Testis (tissue), 2 donors: ENCODE measurements around the gene SPRY1.

Source experiments
- CTCF ChIP-seq, 3 experiments: fragments of 450-650 bp in 2 of 3; fragments of 200-600 bp in 1 of 3; sonication (generic) in 1 of 3; IDR thresholded peaks; one replicate each; pipeline ENCODE4 v1.5.1; 2016 to 2019; ENCODE audit warnings: antibody characterized with exemption in 3 of 3, mild to moderate bottlenecking in 2 of 3, moderate library complexity in 1 of 3
- POLR2A ChIP-seq: fragments of 450-650 bp; IDR thresholded peaks from one replicate; pipeline ENCODE4 v1.6.1; 2017; ENCODE audit warnings: antibody characterized with exemption, mild to moderate bottlenecking, moderate library complexity

GRCh38 chr4:123433976-123434375 is 37.4 kb downstream of the SPRY1 start:
- TF ChIP-seq POLR2A (no peak), CTCF (IDR thresholded peaks at IDR 0.05) (no peak)
